Measurements from ENCODE around the gene PSG1. TPM values are rescaled to one million over a fixed set of nuclear protein-coding genes. Genes with fewer than 3 reads are reported as not detected.
"Not testable (repeated sequence)": the region's sequence is repeated elsewhere in the genome, so short reads cannot be mapped to it uniquely, and the experiment has no call there.

PSG1 gene
- total RNA-seq, 2 donors from 2014 or later: not detected

DNA sequence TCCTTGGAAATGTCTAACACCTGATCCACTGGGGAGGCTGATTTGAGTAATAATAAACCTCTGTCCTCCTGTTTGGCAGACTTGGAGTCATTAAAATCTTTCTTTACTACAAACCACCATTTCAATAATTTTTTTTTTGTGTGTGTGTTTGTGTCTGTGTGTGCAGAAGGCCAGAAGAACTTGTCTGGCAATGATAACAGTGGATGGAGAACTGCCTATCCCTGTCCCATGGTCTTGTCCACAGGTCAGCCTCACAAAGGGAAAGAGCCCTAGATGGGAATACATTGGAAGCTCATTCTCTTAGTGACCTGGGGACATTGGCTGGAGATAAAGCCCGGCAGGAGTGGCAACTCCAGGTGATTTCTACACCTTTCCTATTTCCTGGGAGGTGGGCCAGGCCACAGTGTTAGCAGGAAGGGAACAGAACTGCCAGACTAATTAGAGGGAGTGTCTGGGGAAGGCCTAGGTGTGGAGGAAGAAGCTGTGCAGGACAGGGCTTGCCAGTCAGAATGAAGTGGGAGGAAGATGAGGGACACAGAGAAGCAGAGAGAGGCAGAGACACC is 27.7 kb downstream of the PSG1 start:
- H3K36me3 ChIP-seq (replicated peaks in 1 of 2; ENCODE audit: insufficient read depth in 1 of 2, low read depth in 2 of 2); intact Hi-C loops (cut with DNase I); H3K9me3 ChIP-seq; DNase-seq; ATAC-seq; H3K27me3 ChIP-seq; H3K4me3 ChIP-seq: not testable (repeated sequence)
- Histone ChIP-seq H3K27ac (peak overlapping the region in 3 of 4 donors; percentile 21 to 33 (median 28)), H3K4me1 (peaks cover 13% of the 10 kb centered on the region)
- WGBS, 2 donors: 13 to 26% methylated on average over 1 of the region's 1 CpG

DNA sequence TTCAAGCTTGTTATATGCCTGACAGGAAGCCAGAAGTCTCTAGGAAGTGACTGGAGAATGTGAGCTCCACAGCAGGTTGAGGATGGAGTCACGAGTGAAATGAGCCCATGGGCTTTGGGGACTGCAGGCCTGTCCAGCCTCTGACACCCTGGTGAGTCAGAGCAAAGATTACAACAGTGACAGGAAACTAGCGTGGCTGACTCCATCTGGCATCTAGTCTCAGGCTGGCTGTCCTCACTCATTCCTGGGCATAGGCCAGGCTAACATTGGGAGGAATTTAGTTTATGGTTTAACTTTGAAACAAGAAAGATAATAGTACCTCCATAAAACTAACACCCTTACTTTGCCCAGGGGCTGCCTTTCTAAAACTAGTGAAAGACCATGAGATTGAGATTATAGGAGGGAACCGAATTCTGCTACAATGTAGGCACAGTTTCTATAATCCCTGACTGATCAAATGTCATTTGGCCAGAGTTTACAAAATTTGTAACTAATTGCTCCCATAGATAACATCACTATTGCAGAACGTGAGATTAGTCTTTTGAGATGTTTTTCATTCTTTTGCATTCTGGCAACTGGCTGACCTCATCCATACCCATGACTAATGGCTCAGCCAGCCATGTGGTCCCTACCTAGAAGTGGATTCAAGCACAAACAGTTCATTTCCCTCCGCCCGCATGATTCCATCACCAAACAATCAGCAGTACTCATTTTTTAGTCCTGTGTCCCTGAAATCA is 28.4 kb downstream of the PSG1 start:
- no peaks in the 10 kb centered on the region for H3K9me3 ChIP-seq
- intact Hi-C loops (cut with DNase I): no loop called here
- no peaks in the 10 kb centered on the region for H3K27me3 ChIP-seq
- 34 to 39% methylated on average over 6 of the region's 6 CpGs for WGBS, 2 donors
- no peak overlapping the region for H3K4me3 ChIP-seq
- peak overlapping the region in 3 of 4 donors; percentile 21 to 46 (median 28) for H3K27ac ChIP-seq
- DNase-seq (peak; percentile 14 to 30 (median 23)), ATAC-seq (peak; percentile 21)
- no peak for TF ChIP-seq POLR2A (IDR thresholded peaks at IDR 0.05)
- TF ChIP-seq, protein P1, sequence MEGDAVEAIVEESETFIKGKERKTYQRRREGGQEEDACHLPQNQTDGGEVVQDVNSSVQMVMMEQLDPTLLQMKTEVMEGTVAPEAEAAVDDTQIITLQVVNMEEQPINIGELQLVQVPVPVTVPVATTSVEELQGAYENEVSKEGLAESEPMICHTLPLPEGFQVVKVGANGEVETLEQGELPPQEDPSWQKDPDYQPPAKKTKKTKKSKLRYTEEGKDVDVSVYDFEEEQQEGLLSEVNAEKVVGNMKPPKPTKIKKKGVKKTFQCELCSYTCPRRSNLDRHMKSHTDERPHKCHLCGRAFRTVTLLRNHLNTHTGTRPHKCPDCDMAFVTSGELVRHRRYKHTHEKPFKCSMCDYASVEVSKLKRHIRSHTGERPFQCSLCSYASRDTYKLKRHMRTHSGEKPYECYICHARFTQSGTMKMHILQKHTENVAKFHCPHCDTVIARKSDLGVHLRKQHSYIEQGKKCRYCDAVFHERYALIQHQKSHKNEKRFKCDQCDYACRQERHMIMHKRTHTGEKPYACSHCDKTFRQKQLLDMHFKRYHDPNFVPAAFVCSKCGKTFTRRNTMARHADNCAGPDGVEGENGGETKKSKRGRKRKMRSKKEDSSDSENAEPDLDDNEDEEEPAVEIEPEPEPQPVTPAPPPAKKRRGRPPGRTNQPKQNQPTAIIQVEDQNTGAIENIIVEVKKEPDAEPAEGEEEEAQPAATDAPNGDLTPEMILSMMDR (IDR thresholded peaks at IDR 0.05): no peak
- H3K36me3 ChIP-seq (replicated peaks in 1 of 2; ENCODE audit: insufficient read depth in 1 of 2, low read depth in 2 of 2): no peaks in the 10 kb centered on the region
- peaks cover 13% of the 10 kb centered on the region for H3K4me1 ChIP-seq

DNA sequence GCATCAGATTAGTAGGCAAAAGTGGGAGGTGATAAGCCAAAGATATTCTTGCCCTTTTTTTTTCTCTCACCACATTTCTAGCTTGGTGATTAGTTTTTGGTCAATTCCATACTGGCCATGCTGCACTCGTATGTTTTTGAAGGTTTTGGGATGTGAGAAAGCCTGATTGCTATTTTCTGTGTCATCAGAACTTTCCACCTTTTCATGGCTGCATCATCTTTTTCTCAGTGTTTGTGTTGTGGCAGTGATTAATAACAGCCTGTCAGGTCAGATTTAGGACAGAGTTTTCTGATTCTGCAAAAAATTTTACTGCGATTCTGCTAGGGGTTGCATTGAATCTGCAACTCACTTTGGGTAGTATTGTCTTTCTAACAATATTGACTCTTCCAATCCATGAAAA is 32.9 kb downstream of the PSG1 start:
- H3K4me1 ChIP-seq: peaks cover 1% of the 10 kb centered on the region
- DNase-seq (no peak), ATAC-seq (no peak)
- no peak for TF ChIP-seq POLR2A (IDR thresholded peaks at IDR 0.05)
- TF ChIP-seq, protein P1 (IDR thresholded peaks at IDR 0.05): no peak
- WGBS, 2 donors: 31 to 48% methylated on average over 2 of the region's 2 CpGs
- no peak overlapping the region for H3K4me3 ChIP-seq
- no peaks in the 10 kb centered on the region for H3K27me3 ChIP-seq
- no peaks in the 10 kb centered on the region for H3K36me3 ChIP-seq (replicated peaks in 1 of 2; ENCODE audit: insufficient read depth in 1 of 2, low read depth in 2 of 2)
- H3K9me3 ChIP-seq: no peaks in the 10 kb centered on the region
- no peak overlapping the region for H3K27ac ChIP-seq
- intact Hi-C loops (cut with DNase I): no loop called here

DNA sequence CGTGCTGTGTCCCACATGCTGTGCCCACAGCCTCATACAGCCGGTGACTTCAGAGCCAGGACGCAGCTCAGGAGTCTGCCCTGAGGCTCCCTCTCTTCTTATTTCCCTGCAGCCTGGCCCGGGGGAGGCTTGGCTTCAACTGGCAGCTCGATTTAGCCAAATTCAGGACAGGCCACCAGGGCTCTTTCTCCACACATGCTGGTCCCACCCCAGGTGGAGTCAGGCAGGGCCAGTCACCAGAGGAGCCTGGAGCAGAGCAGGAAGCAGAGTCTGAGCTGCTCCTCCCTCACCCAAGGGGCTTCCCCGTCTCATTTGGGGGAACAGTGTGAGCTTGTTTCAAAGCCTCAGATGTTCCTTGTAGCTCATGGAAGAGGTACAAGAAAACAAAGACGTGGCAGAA is 35.9 kb downstream of the PSG1 start:
- DNase-seq; H3K9me3 ChIP-seq; intact Hi-C loops (cut with DNase I); H3K36me3 ChIP-seq (replicated peaks in 1 of 2; ENCODE audit: insufficient read depth in 1 of 2, low read depth in 2 of 2); H3K27ac ChIP-seq; ATAC-seq; H3K4me3 ChIP-seq; H3K4me1 ChIP-seq; H3K27me3 ChIP-seq: not testable (repeated sequence)
- WGBS, 2 donors: 41 to 42% methylated on average over 7 of the region's 7 CpGs

DNA sequence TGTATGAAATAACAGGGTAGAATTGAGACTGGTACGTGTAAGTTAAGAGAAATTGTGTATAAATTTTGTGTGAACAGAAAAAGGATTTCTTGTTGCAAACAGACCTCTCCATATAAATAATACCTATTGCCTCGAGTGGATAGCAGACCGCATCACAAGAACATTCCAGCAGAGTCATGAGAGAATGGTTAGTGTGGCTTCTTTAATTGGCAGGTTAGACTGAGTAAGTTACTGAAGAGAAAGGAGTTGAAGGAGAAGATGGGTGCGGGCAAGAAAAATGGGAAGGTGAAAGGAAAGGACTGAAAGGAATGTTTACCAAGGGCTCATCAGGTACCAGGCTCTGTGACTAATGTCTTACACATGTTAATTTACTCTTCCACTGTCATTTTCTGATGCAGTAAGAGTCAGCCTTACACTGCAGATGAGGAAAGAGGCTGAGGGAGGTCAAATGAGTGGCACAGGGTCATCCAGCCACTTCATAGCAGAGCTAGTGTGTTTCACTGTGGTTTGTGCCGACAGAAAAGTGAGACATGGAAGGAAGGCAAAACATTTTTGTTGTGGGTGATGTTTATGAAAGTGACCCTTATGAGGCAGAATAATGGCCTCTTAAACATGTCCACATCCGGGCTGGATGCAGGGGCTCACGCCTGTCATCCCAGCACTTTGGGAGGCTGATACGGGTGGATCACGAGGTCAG is 46.6 kb downstream of the PSG1 start:
- H3K27me3 ChIP-seq; H3K4me3 ChIP-seq; H3K27ac ChIP-seq; H3K9me3 ChIP-seq; H3K36me3 ChIP-seq (replicated peaks in 1 of 2; ENCODE audit: insufficient read depth in 1 of 2, low read depth in 2 of 2); H3K4me1 ChIP-seq; ATAC-seq; DNase-seq; intact Hi-C loops (cut with DNase I): not testable (repeated sequence)
- WGBS, 2 donors: 57 to 60% methylated on average over 9 of the region's 9 CpGs

DNA sequence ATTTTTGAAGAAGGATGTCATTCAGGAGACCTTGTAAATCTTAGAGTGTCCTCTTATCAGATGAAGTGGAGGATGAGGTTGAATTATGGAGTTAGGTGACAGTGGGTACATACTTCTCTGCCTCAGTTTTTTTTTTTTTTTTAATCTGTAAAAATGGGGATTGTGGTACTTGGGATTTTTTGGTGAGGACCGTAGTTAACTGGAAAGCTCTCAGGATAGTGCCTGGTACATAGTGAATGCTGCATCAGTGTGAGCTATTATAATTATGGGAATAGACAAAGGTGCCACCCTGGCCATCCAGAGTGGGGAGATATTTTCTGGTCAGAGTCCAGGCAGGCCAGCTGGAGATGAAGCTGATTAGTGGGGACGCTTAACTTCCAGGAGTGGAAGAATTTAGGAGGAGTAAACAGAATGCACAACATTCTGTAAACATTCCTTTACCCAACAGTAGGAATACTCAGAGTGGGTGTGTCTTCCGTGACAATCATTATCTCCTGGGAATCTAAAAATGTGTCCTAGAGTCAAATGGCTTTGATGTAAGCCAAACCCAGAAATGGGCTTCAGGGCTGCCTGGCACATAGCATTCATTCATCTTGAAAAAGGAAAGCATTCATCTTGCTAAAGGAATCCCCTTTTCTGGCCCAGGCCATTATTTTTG is 47.4 kb downstream of the PSG1 start:
- intact Hi-C loops (cut with DNase I); ATAC-seq; H3K36me3 ChIP-seq (replicated peaks in 1 of 2; ENCODE audit: insufficient read depth in 1 of 2, low read depth in 2 of 2); H3K9me3 ChIP-seq; H3K4me1 ChIP-seq; H3K27me3 ChIP-seq; H3K4me3 ChIP-seq; DNase-seq; H3K27ac ChIP-seq: not testable (repeated sequence)
- WGBS, 2 donors: 46 to 51% methylated on average over 3 of the region's 3 CpGs

Measured in body of pancreas (tissue), 4 donors.